ENCODE data around the gene ELOB. TPM values are rescaled to one million over a fixed set of nuclear protein-coding genes. Genes with fewer than 3 reads are reported as not detected.

ELOB gene
- total and polyA plus RNA-seq, 2 of the 8 experiments (the other 6 are each of a cell fraction or from before 2014, with no cell fraction given): 237 to 1,357 TPM

- Histone ChIP-seq H4K5ac (ENCODE audit: insufficient read length, low read depth, low read length) (no peak overlapping the region), H2AFZ (ENCODE audit: low read length) (no peak overlapping the region), H3K36me3 (ENCODE audit: control insufficient read depth in 2 of 4, insufficient read depth in 4 of 4, low read length in 3 of 4) (peaks cover 0 to 6% (median 0%) of the 10 kb centered on the region in 4 experiments; a peak in 1 of 8 replicates), H3K18ac (ENCODE audit: extremely low read depth, low read length) (no peak overlapping the region), H2AK5ac (ENCODE audit: low read depth, low read length) (no peak overlapping the region), H3K27ac (ENCODE audit: low read depth, low read length) (no peak overlapping the region), H2BK5ac (ENCODE audit: low read depth, low read length) (no peak overlapping the region; the same call in 1 of the 2 replicates), H2BK15ac (ENCODE audit: low read length) (no peak overlapping the region), H3K4ac (replicated peaks; ENCODE audit: insufficient read length, low read depth, low read length) (no peak overlapping the region), H3K14ac (ENCODE audit: insufficient read length) (no peak overlapping the region), H4K20me1 (replicated peaks in 1 of 2; ENCODE audit: control insufficient read depth in 1 of 2, insufficient read depth in 2 of 2, low read length in 2 of 2) (peaks cover under 1 to 2% of the 10 kb centered on the region in 2 experiments), H3K4me2 (ENCODE audit: insufficient read depth in 1 of 2, low read depth in 2 of 2, low read length in 2 of 2) (no peak overlapping the region), H3K9ac (replicated peaks in 1 of 4; ENCODE audit: extremely low read depth in 1 of 4, low read depth in 3 of 4, low read length in 3 of 4) (no peak overlapping the region), H3K56ac (replicated peaks; ENCODE audit: insufficient read length, low read depth, low read length) (no peak overlapping the region), H3K4me1 (replicated peaks in 1 of 4; ENCODE audit: control insufficient read depth in 3 of 4, insufficient read depth in 4 of 4, low read length in 3 of 4) (peaks cover 0 to 7% (median 3%) of the 10 kb centered on the region in 4 experiments; a peak in 6 of 7 replicates), H3K79me1 (ENCODE audit: low read depth, low read length) (peaks cover 5% of the 10 kb centered on the region), H4K91ac (replicated peaks; ENCODE audit: insufficient read length, low read length) (no peak overlapping the region), H2BK12ac (ENCODE audit: low read depth, low read length) (no peak overlapping the region), H3K23me2 (ENCODE audit: low read depth, low read length) (peaks cover 4% of the 10 kb centered on the region; the same call in 1 of the 2 replicates), H4K8ac (ENCODE audit: extremely low read depth, insufficient read depth, low read length) (0 out of 2 replicates have a peak overlapping the region, but pooled peaks have one; percentile 35), H3K27me3 (replicated peaks in 1 of 4; ENCODE audit: control insufficient read depth in 3 of 4, extremely low read depth in 1 of 4, insufficient read depth in 3 of 4, low read length in 3 of 4) (no peaks in the 10 kb centered on the region), H2BK20ac (ENCODE audit: low read length) (no peak overlapping the region), H3K23ac (ENCODE audit: insufficient read length) (no peak overlapping the region), H3K79me2 (ENCODE audit: control insufficient read depth in 1 of 2, insufficient read depth in 2 of 2, low read length in 2 of 2) (peaks cover 9 to 18% of the 10 kb centered on the region in 2 experiments), H3K9me3 (ENCODE audit: insufficient read depth in 2 of 2, low read depth in 1 of 2, low read length in 1 of 2) (no peaks in the 10 kb centered on the region), H3K4me3 (ENCODE audit: extremely low read depth in 1 of 4, insufficient read depth in 2 of 4, low read depth in 3 of 4, low read length in 4 of 4) (no peak overlapping the region), H2BK120ac (replicated peaks; ENCODE audit: low read depth, low read length) (no peak overlapping the region)
- DNase-seq (ENCODE audit: low read depth in 1 of 2, low spot score in 2 of 2) (no peak), FAIRE-seq (no peak)
- 93% methylated on average over 7 of the region's 7 CpGs; no CpG with 5 or more reads in 1 of the 2 experiments for WGBS, 2 experiments (ENCODE audit: extremely low coverage in 1 of 2, insufficient coverage in 1 of 2, insufficient read length in 1 of 2, insufficient replicate concordance in 2 of 2, low coverage in 1 of 2, low lambda C conversion rate in 2 of 2, missing lambda C conversion rate in 1 of 2)
- POLR2A ChIA-PET (ENCODE audit: partially characterized antibody): interaction anchor here (1.2 to 8.3 kb wide), 3 partner anchors 10 to 29 kb away, joined by 3 to 96 read pairs (median 4); partner anchors contain the start of gene ELOB
- CTCF ChIA-PET (ENCODE audit: partially characterized antibody): interaction anchor here (1.3 kb wide), 1 partner anchor 90 kb away, joined by 3 read pairs; no protein-coding TSS in a partner anchor
- TF ChIP-seq KDM4A (IDR thresholded peaks at IDR 0.05; ENCODE audit: low read depth, low read length, severe bottlenecking) (no peak), JUN (IDR thresholded peaks at IDR 0.05; ENCODE audit: low read depth, low read length) (no peak), TAF7 (optimal IDR thresholded peaks at IDR 0.05; ENCODE audit: borderline replicate concordance, low read depth, low read length) (no peak), YY1 (IDR thresholded peaks at IDR 0.05; ENCODE audit: low read depth, low read length) (no peak), POLR2AphosphoS5 (IDR thresholded peaks at IDR 0.05; ENCODE audit: low read depth, low read length) (no peak), BCL11A (IDR thresholded peaks at IDR 0.05; ENCODE audit: low read depth in 2 of 2, low read length in 2 of 2) (no peak), EGR1 (IDR thresholded peaks at IDR 0.05; ENCODE audit: borderline replicate concordance, low read depth, low read length) (no peak), RFX5 (IDR thresholded peaks at IDR 0.05; ENCODE audit: borderline replicate concordance, low read depth, low read length) (no peak), BRCA1 (IDR thresholded peaks at IDR 0.05; ENCODE audit: low read depth, low read length) (no peak), NRF1 (IDR thresholded peaks at IDR 0.05; ENCODE audit: low read depth, low read length) (no peak), PHF8 (conservative IDR thresholded peaks at IDR 0.05; ENCODE audit: low read depth, low read length) (no peak), KDM5A (IDR thresholded peaks at IDR 0.05; ENCODE audit: low read length) (no peak), TCF12 (IDR thresholded peaks at IDR 0.05; ENCODE audit: low read depth, low read length) (no peak), TEAD4 (IDR thresholded peaks at IDR 0.05; ENCODE audit: low read depth, low read length) (no peak)
These were observed 28.2 kb downstream of the ELOB start for GRCh38 chr16:2748757-2749455.
